IMR-90 (cell line): ENCODE results near the gene PRKRIP1. TPM values are rescaled to one million over a fixed set of nuclear protein-coding genes. Genes with fewer than 3 reads are reported as not detected.

ENCODE experiments used
- ATAC-seq: fragments of 200-7000 bp; cut with Tn5 transposase; 2 replicates; pipeline ENCODE4 v1.9.1; 2020; ENCODE audit warnings: low read depth, mild to moderate bottlenecking, moderate library complexity
- BruUV-seq: library from RNA; stranded (reverse); fragments of 400-500 nt; replicated peaks from 2 replicates; lab custom pipeline; 2021; lab: Mats Ljungman, UMichigan
- CTCF ChIA-PET: fragments of 300-600 bp; formaldehyde crosslinking; extraction: SDS; loops from one replicate; lab custom pipeline; 2021; ENCODE audit warnings: antibody characterized with exemption; lab: Yijun Ruan, JAX
- POLR2A ChIA-PET: fragments of 300-600 bp; sonication (Branson Sonifier 250); formaldehyde crosslinking; loops from one replicate; lab custom pipeline; 2022; ENCODE audit warnings: antibody characterized with exemption; ENCODE audit not compliant: unreplicated experiment; lab: Charles Lee
- DNase-seq: peaks from one replicate; pipeline ENCODE4 v3.0.0; 2013
- H2AFZ ChIP-seq: replicated peaks from 2 replicates; pipeline ENCODE3; 2013; ENCODE audit warnings: low read length, mild to moderate bottlenecking; ENCODE audit not compliant: poor library complexity
- H2AK5ac ChIP-seq: 2 replicates; pipeline ENCODE4 v1.6.1; 2013; ENCODE audit warnings: low read depth, low read length, inconsistent platforms
- H2AK9ac ChIP-seq: replicated peaks from 2 replicates; pipeline ENCODE3; 2013; ENCODE audit warnings: mild to moderate bottlenecking, low read depth, low read length, moderate library complexity; ENCODE audit not compliant: poor library complexity
- H2BK120ac ChIP-seq: 2 replicates; pipeline ENCODE4 v1.6.1; 2013; ENCODE audit warnings: low read depth, low read length, inconsistent platforms
- H2BK15ac ChIP-seq: 3 replicates; pipeline ENCODE4 v1.6.1; 2013; ENCODE audit warnings: low read depth, low read length, inconsistent platforms
- H2BK20ac ChIP-seq: 2 replicates; pipeline ENCODE4 v1.6.1; 2013; ENCODE audit warnings: low read depth, mild to moderate bottlenecking, inconsistent platforms, low read length, moderate library complexity
- H2BK5ac ChIP-seq: 2 replicates; pipeline ENCODE4 v1.6.1; 2013; ENCODE audit warnings: mild to moderate bottlenecking, low read depth, low read length, inconsistent platforms; ENCODE audit not compliant: poor library complexity, severe bottlenecking
- H3K14ac ChIP-seq: replicated peaks from 2 replicates; pipeline ENCODE4 v1.6.1; 2013; ENCODE audit warnings: low read depth, low read length, inconsistent platforms
- H3K18ac ChIP-seq: 2 replicates; pipeline ENCODE4 v1.6.1; 2013; ENCODE audit warnings: low read depth, low read length, control low read depth
- H3K23ac ChIP-seq: 2 replicates; pipeline ENCODE4 v1.6.1; 2013; ENCODE audit warnings: low read depth, low read length, inconsistent platforms
- H3K27ac ChIP-seq: 2 replicates; pipeline ENCODE4 v1.5.1; 2013; ENCODE audit warnings: mild to moderate bottlenecking, control low read depth, low read length; ENCODE audit not compliant: insufficient read depth
- H3K27me3 ChIP-seq: 2 replicates; pipeline ENCODE4 v1.6.1; 2013; ENCODE audit warnings: low read length; ENCODE audit not compliant: control insufficient read depth, insufficient read depth
- H3K36me3 ChIP-seq: 2 replicates; pipeline ENCODE4 v1.6.1; 2013; ENCODE audit warnings: low read length, mixed read lengths; ENCODE audit not compliant: control insufficient read depth, insufficient read depth
- H3K4ac ChIP-seq: 2 replicates; pipeline ENCODE4 v1.6.1; 2013; ENCODE audit warnings: low read depth, low read length, inconsistent platforms
- H3K4me1 ChIP-seq: 2 replicates; pipeline ENCODE4 v1.6.1; 2013; ENCODE audit warnings: low read length, mixed read lengths; ENCODE audit not compliant: control insufficient read depth, insufficient read depth
- H3K4me2 ChIP-seq: 2 replicates; pipeline ENCODE4 v1.6.1; 2013; ENCODE audit warnings: low read depth, mild to moderate bottlenecking, control low read depth, low read length, moderate library complexity
- H3K4me3 ChIP-seq: 2 replicates; pipeline ENCODE4 v1.5.1; 2013; ENCODE audit warnings: low read depth, mild to moderate bottlenecking, control low read depth, low read length, moderate library complexity; ENCODE audit not compliant: insufficient read depth
- H3K56ac ChIP-seq: 2 replicates; pipeline ENCODE4 v1.6.1; 2013; ENCODE audit warnings: low read length, inconsistent platforms; ENCODE audit not compliant: insufficient read depth; ENCODE audit errors: extremely low read depth
- H3K79me1 ChIP-seq, 2 experiments: 2 replicates each; pipeline ENCODE4 v1.6.1; 2013; ENCODE audit warnings: low read length in 2 of 2, inconsistent platforms in 1 of 2, low read depth in 1 of 2
- H3K9ac ChIP-seq: 2 replicates; pipeline ENCODE4 v1.6.1; 2013; ENCODE audit warnings: low read depth, low read length, control low read depth
- H3K9me1 ChIP-seq: 2 replicates; pipeline ENCODE4 v1.6.1; 2013; ENCODE audit warnings: low read length, inconsistent platforms; ENCODE audit not compliant: insufficient read depth
- H3K9me3 ChIP-seq: 2 replicates; pipeline ENCODE4 v1.6.1; 2013; ENCODE audit warnings: low read length; ENCODE audit not compliant: control insufficient read depth, insufficient read depth
- H4K20me1 ChIP-seq: 2 replicates; pipeline ENCODE4 v1.6.1; 2013; ENCODE audit warnings: low read length, inconsistent platforms; ENCODE audit not compliant: insufficient read depth
- H4K5ac ChIP-seq: 2 replicates; pipeline ENCODE4 v1.6.1; 2013; ENCODE audit warnings: mild to moderate bottlenecking, low read depth, low read length, control low read depth
- H4K8ac ChIP-seq, 2 experiments: 2 replicates each; pipeline ENCODE4 v1.6.1; 2013; ENCODE audit warnings: low read depth in 2 of 2, low read length in 2 of 2, control low read depth in 1 of 2, inconsistent platforms in 1 of 2
- H4K91ac ChIP-seq: 2 replicates; pipeline ENCODE4 v1.6.1; 2013; ENCODE audit warnings: low read depth, low read length, inconsistent platforms; ENCODE audit not compliant: insufficient read depth
- BHLHE40 ChIP-seq: fragments of 150-350 bp; IDR thresholded peaks from 2 replicates; pipeline ENCODE4 v1.6.1; 2016; ENCODE audit warnings: mild to moderate bottlenecking, low read depth, low read length
- CEBPB ChIP-seq: IDR thresholded peaks from 2 replicates; pipeline ENCODE4 v1.6.1; 2012; ENCODE audit warnings: low read depth, low read length, improper control_type of control experiment
- CHD1 ChIP-seq: IDR thresholded peaks from 2 replicates; pipeline ENCODE4 v1.6.1; 2012; ENCODE audit warnings: low read depth, low read length, improper control_type of control experiment
- CTCF ChIP-seq: conservative IDR thresholded peaks from 2 replicates; pipeline ENCODE4 v1.5.1; 2012; ENCODE audit warnings: mild to moderate bottlenecking, low read depth, low read length, improper control_type of control experiment
- FOS ChIP-seq: fragments of 150-350 bp; IDR thresholded peaks from 2 replicates; pipeline ENCODE4 v1.6.1; 2016; ENCODE audit warnings: low read depth, low read length
- MXI1 ChIP-seq: IDR thresholded peaks from 2 replicates; pipeline ENCODE4 v1.6.1; 2012; ENCODE audit warnings: low read depth, mild to moderate bottlenecking, low read length, moderate library complexity, borderline replicate concordance
- POLR2A ChIP-seq: IDR thresholded peaks from 2 replicates; pipeline ENCODE4 v1.6.1; 2012; ENCODE audit warnings: mild to moderate bottlenecking, low read depth, low read length
- RAD21 ChIP-seq: IDR thresholded peaks from 2 replicates; pipeline ENCODE4 v1.6.1; 2012; ENCODE audit warnings: low read length, improper control_type of control experiment
- RCOR1 ChIP-seq: IDR thresholded peaks from 2 replicates; pipeline ENCODE4 v1.6.1; 2012; ENCODE audit warnings: mild to moderate bottlenecking, low read length, improper control_type of control experiment; ENCODE audit not compliant: insufficient replicate concordance
- RFX5 ChIP-seq: IDR thresholded peaks from 2 replicates; pipeline ENCODE4 v1.8.0; 2012; ENCODE audit warnings: low read depth, mild to moderate bottlenecking, low read length, moderate library complexity
- USF2 ChIP-seq: fragments of 150-350 bp; IDR thresholded peaks from 2 replicates; pipeline ENCODE4 v1.6.1; 2017; ENCODE audit warnings: mild to moderate bottlenecking, antibody characterized with exemption, low read length, low read depth
- WGBS, 2 experiments: methylation state at CpG; one replicate each; pipeline versions ENCODE4 v1.1.5 to v1.1.7; 2013; ENCODE audit warnings: missing lambda C conversion rate in 2 of 2; ENCODE audit not compliant: insufficient read length in 1 of 2; ENCODE audit errors: extremely low coverage in 2 of 2; 5-methylcytosine and 5-hydroxymethylcytosine counted together
- dilution Hi-C: fragments of 300-500 bp; cut with HindIII; formaldehyde crosslinking; loops from one replicate; pipeline ENCODE4 v1.14.3; 2018; ENCODE audit warnings: low sequenced_read_pairs; ENCODE audit not compliant: unreplicated experiment
- in situ Hi-C: fragments of 300-500 bp; cut with MboI; formaldehyde crosslinking; loops from 3 replicates; pipeline ENCODE4 v1.14.3; 2019; ENCODE audit warnings: low sequenced_read_pairs, inconsistent platforms, mixed read lengths
- intact Hi-C: fragments of 100-400 bp; cut with micrococcal nuclease; formaldehyde crosslinking; loops from 2 replicates; pipeline ENCODE4 v1.10.0; 2022
- polyA plus RNA-seq, 3 experiments: library from polyadenylated mRNA; depleted of rRNA; stranded (reverse); fragments of >200 nt; gene quantifications; 2 replicates each; pipeline ENCODE4 v1.2.3, GENCODE V29; 2012; ENCODE audit warnings: low replicate concordance in 1 of 3
- total RNA-seq: library from RNA; depleted of rRNA; stranded (reverse); fragments of >200 nt; gene quantifications from 2 replicates; pipeline ENCODE4 v1.2.3, GENCODE V29; 2012

Gene PRKRIP1
- total and polyA plus RNA-seq, 2 of the 4 experiments (the other 2 are of a cell fraction), result 6.5 to 21.6 TPM

DNA sequence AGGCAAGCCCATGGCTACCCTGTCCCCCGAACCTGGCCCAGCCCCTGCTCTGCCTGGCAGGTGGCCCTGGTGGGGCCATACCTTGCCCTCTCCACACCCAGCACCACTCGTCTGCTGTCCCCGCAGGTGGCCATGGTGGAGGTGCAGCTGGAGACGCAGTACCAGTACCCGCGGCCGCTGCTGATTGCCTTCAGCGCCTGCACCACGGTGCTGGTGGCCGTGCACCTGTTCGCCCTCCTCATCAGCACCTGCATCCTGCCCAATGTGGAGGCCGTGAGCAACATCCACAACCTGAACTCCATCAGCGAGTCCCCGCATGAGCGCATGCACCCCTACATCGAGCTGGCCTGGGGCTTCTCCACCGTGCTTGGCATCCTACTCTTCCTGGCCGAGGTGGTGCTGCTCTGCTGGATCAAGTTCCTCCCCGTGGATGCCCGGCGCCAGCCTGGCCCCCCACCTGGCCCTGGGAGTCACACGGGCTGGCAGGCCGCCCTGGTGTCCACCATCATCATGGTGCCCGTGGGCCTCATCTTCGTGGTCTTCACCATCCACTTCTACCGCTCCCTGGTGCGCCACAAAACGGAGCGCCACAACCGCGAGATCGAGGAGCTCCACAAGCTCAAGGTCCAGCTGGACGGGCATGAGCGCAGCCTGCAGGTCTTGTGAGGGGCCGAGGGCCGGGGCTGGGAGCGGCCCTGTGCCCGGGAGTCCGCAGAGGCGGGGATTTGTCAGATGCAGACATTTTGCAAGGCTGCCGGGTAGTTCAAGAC, 50.4 kb downstream of the PRKRIP1 start (continued):
- TF ChIP-seq RFX5, result no peak

- Histone ChIP-seq H3K14ac (no peak overlapping the region), H3K9ac (no peak overlapping the region), H3K27me3 (no peaks in the 10 kb centered on the region), H3K4ac (no peak overlapping the region), H4K91ac (no peak overlapping the region), H2AFZ (no peak overlapping the region), H3K9me3 (no peaks in the 10 kb centered on the region), H3K18ac (no peak overlapping the region), H2BK120ac (no peak overlapping the region), H2AK5ac (no peak overlapping the region; the same call in 1 of the 2 replicates), H3K79me1 (peaks cover 0 to 15% of the 10 kb centered on the region in 2 experiments; a peak in 1 of 4 replicates), H4K8ac (no peak overlapping the region), H3K4me3 (no peak overlapping the region), H2BK15ac (no peak overlapping the region), H3K36me3 (peaks cover 23% of the 10 kb centered on the region), H3K23ac (no peak overlapping the region), H4K5ac (no peak overlapping the region), H3K4me1 (peaks cover 4% of the 10 kb centered on the region; the same call in 1 of the 2 replicates), H2BK20ac (no peak overlapping the region), H2AK9ac (peak overlapping the region; percentile 82), H4K20me1 (peaks cover 4% of the 10 kb centered on the region; the same call in 1 of the 2 replicates), H2BK5ac (no peak overlapping the region), H3K9me1 (no peaks in the 10 kb centered on the region; the same call in 1 of the 2 replicates), H3K56ac (no peak overlapping the region), H3K27ac (no peak overlapping the region), H3K4me2 (no peak overlapping the region)
- intact Hi-C loops (no loop called here), in situ Hi-C loops (no loop called here), dilution Hi-C loops (no loop called here)
- 91% methylated on average over 9 of the region's 14 CpGs; no CpG with 5 or more reads in 1 of the 2 experiments for WGBS, 2 experiments
- TF ChIP-seq CTCF (no peak), BHLHE40 (no peak), RCOR1 (no peak), CEBPB (no peak), MXI1 (no peak), FOS (no peak), RFX5 (no peak), POLR2A (no peak), CHD1 (no peak), USF2 (no peak), RAD21 (no peak)
- no TSS peak for BruUV-seq
- POLR2A ChIA-PET, result no interaction called here
- DNase-seq, result no peak
- CTCF ChIA-PET, result no interaction called here
- no peak for ATAC-seq
Observed at GRCh38 chr7:102447311-102447710, 51.1 kb downstream of the PRKRIP1 start.
